Activated CD8-positive, alpha-beta memory T cell treated with anti-CD3 and anti-CD28 coated beads for 48 hours (primary cell): ENCODE data around the gene C12orf56.
"Not testable (repeated sequence)": the region's sequence is repeated elsewhere in the genome, so short reads cannot be mapped to it uniquely, and the experiment has no call there.

Experiments used
- DNase-seq, 3 experiments: peaks; one replicate each; pipeline ENCODE4 v3.0.0-alpha.2; 2020; ENCODE audit warnings: low read depth in 2 of 3, low spot score in 2 of 3

The C12orf56 gene

GRCh38 chr12:64318605-64319004, 72.0 kb downstream of the C12orf56 start:
- DNase-seq: no peak

- no peak for DNase-seq
These were observed 78.7 kb downstream of the C12orf56 start for GRCh38 chr12:64311877-64312276.

GRCh38 chr12:64304571-64304970, 86.0 kb downstream of the C12orf56 start:
- DNase-seq: no peak

GRCh38 chr12:64299628-64300027, 90.9 kb downstream of the C12orf56 start:
- DNase-seq: no peak

GRCh38 chr12:64296301-64296700, 94.3 kb downstream of the C12orf56 start:
- DNase-seq: no peak

GRCh38 chr12:64293654-64294364, 96.7 kb downstream of the C12orf56 start:
- no peak for DNase-seq

GRCh38 chr12:64293174-64293573, 97.4 kb downstream of the C12orf56 start:
- DNase-seq: not testable (repeated sequence)

- no peak for DNase-seq
These were observed 104.0 kb downstream of the C12orf56 start for GRCh38 chr12:64286521-64286920.

GRCh38 chr12:64284256-64284655, 106.3 kb downstream of the C12orf56 start:
- no peak for DNase-seq

- no peak for DNase-seq
These were observed 112.1 kb downstream of the C12orf56 start for GRCh38 chr12:64278421-64278820.

GRCh38 chr12:64273527-64274403, 116.8 kb downstream of the C12orf56 start:
- no peak for DNase-seq

- no peak for DNase-seq
These were observed 120.1 kb downstream of the C12orf56 start for GRCh38 chr12:64270411-64270810.

GRCh38 chr12:64269161-64269560, 121.4 kb downstream of the C12orf56 start:
- no peak for DNase-seq

GRCh38 chr12:64268409-64268808, 122.1 kb downstream of the C12orf56 start:
- DNase-seq: no peak

- DNase-seq: no peak
These were observed 124.7 kb downstream of the C12orf56 start for GRCh38 chr12:64265839-64266238.

- DNase-seq: no peak
These were observed 128.7 kb downstream of the C12orf56 start for GRCh38 chr12:64261813-64262212.

- DNase-seq: no peak
These were observed 132.0 kb downstream of the C12orf56 start for GRCh38 chr12:64258576-64258975.

GRCh38 chr12:64256166-64256800, 134.3 kb downstream of the C12orf56 start:
- no peak for DNase-seq

- no peak for DNase-seq
These were observed 135.3 kb downstream of the C12orf56 start for GRCh38 chr12:64255249-64255648.

GRCh38 chr12:64253356-64253755, 137.2 kb downstream of the C12orf56 start:
- DNase-seq: no peak

- DNase-seq: no peak
These were observed 137.9 kb downstream of the C12orf56 start for GRCh38 chr12:64252681-64253080.

GRCh38 chr12:64243809-64244208, 146.7 kb downstream of the C12orf56 start:
- DNase-seq: no peak
